Ascending aorta (tissue), 2 donors: ENCODE data around the gene CREB1. TPM values are rescaled to one million over a fixed set of nuclear protein-coding genes. Genes with fewer than 3 reads are reported as not detected.

Experiments used
- DNase-seq, 2 donors: peaks; one replicate each; pipeline ENCODE4 v3.0.0-alpha.2; 2019; ENCODE audit warnings: low spot score in 2 of 2
- H3K27ac ChIP-seq, 2 donors: fragments of 200-600 bp; sonication (generic); one replicate each; pipeline ENCODE4 v1.5.1; 2016 to 2017; ENCODE audit warnings: mild to moderate bottlenecking in 1 of 2
- H3K27me3 ChIP-seq: fragments of 200-600 bp; sonication (generic); one replicate; pipeline ENCODE4 v1.5.1; 2017
- H3K36me3 ChIP-seq, 2 donors: fragments of 200-600 bp; sonication (generic); one replicate each; pipeline ENCODE4 v1.5.1; 2016
- H3K4me1 ChIP-seq, 2 donors: fragments of 200-600 bp; sonication (generic); one replicate each; pipeline ENCODE4 v1.5.1; 2016 to 2017; ENCODE audit warnings: mild to moderate bottlenecking in 1 of 2
- H3K4me3 ChIP-seq, 2 donors: fragments of 200-600 bp; sonication (generic); one replicate each; pipeline ENCODE4 v1.5.1; 2016 to 2017; ENCODE audit warnings: mild to moderate bottlenecking in 1 of 2
- H3K9me3 ChIP-seq, 2 donors: fragments of 200-600 bp; sonication (generic); one replicate each; pipeline ENCODE4 v1.5.1; 2016
- CTCF ChIP-seq, 3 experiments: fragments of 200-600 bp in 2 of 3; fragments of 450-650 bp in 1 of 3; sonication (generic) in 2 of 3; IDR thresholded peaks; one replicate each; pipeline ENCODE4 v1.5.1; 2016 to 2019; ENCODE audit warnings: antibody characterized with exemption in 3 of 3, mild to moderate bottlenecking in 1 of 3, moderate library complexity in 1 of 3
- intact Hi-C: fragments of 100-400 bp; cut with DNase I; formaldehyde crosslinking; loops from one replicate; pipeline ENCODE4 v1.15.1; 2023
- total RNA-seq: library from RNA; depleted of rRNA; stranded (reverse); fragments of >200 nt; gene quantifications from one replicate; pipeline ENCODE4 v1.1.0, GENCODE V29; 2016

CREB1 gene
- total RNA-seq, 1 donor from 2014 or later = 12.8 TPM

DNA sequence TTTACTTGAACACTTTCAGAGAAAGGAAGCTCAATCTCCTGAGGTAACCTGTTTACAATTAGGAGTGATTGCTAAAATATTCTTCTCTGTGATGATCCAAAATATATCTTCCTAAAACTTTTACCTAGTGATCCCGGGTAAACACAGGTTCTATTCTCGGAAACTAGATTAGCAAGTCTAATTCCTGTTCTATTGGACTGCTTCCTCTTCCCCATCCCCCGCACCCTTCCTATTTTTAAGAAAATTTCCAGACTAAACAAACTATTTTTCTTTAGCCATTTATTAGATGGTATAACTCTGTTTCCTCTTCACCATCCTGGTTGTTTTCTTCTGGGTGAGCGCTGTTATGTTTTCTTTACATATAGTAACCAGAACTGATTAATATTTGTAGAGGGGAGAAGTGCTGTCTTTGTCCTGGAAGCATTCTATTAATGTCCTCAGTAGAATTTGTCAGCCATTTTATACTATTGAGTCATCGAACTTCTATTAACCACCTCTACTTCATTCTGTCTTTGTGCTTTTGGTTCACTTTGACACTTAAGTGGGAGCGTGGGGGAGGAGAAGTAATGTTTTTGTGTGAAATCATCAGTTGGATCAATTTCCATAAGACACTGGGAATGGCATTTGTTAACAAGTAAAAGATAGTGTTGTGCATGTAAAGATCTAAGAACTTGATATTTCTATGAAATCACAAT, 31.8 kb downstream of the CREB1 start:
- Histone ChIP-seq H3K9me3 (no peaks in the 10 kb centered on the region), H3K27me3 (no peaks in the 10 kb centered on the region), H3K36me3 (peaks cover 7 to 25% of the 10 kb centered on the region in 2 donors), H3K4me3 (no peak overlapping the region), H3K4me1 (no peaks in the 10 kb centered on the region), H3K27ac (no peak overlapping the region)
- intact Hi-C loops = no loop called here
- no peak for TF ChIP-seq CTCF (IDR thresholded peaks at IDR 0.05)
- no peak for DNase-seq

- Histone ChIP-seq H3K27me3 (no peaks in the 10 kb centered on the region), H3K4me1 (no peaks in the 10 kb centered on the region), H3K36me3 (peaks cover 7 to 23% of the 10 kb centered on the region in 2 donors), H3K9me3 (no peaks in the 10 kb centered on the region), H3K27ac (no peak overlapping the region), H3K4me3 (no peak overlapping the region)
- no peak for TF ChIP-seq CTCF (IDR thresholded peaks at IDR 0.05)
- intact Hi-C loops = no loop called here
- DNase-seq = no peak
Measured at GRCh38 chr2:207565736-207566500, 36.2 kb downstream of the CREB1 start.

GRCh38 chr2:207567671-207568070, 37.9 kb downstream of the CREB1 start:
- H3K9me3 ChIP-seq = no peaks in the 10 kb centered on the region
- no peaks in the 10 kb centered on the region for H3K4me1 ChIP-seq
- no peaks in the 10 kb centered on the region for H3K27me3 ChIP-seq
- no peak for TF ChIP-seq CTCF (IDR thresholded peaks at IDR 0.05)
- no peak overlapping the region for H3K27ac ChIP-seq
- no peak for DNase-seq
- no peak overlapping the region for H3K4me3 ChIP-seq
- intact Hi-C loops = no loop called here
- H3K36me3 ChIP-seq = peaks cover 17 to 29% of the 10 kb centered on the region in 2 donors

GRCh38 chr2:207571370-207571769, 41.6 kb downstream of the CREB1 start:
- TF ChIP-seq CTCF (IDR thresholded peaks at IDR 0.05) = no peak
- DNase-seq = no peak
- no peaks in the 10 kb centered on the region for H3K9me3 ChIP-seq
- H3K36me3 ChIP-seq = peaks cover 27 to 31% of the 10 kb centered on the region in 2 donors
- no peak overlapping the region for H3K4me3 ChIP-seq
- no peaks in the 10 kb centered on the region for H3K27me3 ChIP-seq
- intact Hi-C loops = no loop called here
- no peak overlapping the region for H3K27ac ChIP-seq
- no peaks in the 10 kb centered on the region for H3K4me1 ChIP-seq

DNA sequence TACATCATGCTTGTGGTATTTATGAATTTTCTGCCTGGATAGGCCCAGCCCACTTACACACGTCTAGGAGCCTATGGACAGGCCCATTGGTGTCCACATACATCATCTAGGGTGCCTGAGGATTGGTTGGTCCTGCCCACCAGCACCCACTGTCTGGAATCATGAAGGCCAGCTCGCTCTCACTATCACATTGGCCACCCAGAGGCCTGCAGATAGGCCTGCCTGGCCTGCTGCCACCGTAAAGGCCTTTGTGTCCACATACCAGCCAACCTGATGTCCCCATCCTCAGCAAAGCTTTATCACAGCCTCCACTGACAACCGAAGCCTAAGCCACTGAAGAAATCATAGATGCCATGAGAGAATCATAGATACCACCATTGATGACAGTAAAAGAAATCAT, 55.2 kb downstream of the CREB1 start:
- no peaks in the 10 kb centered on the region for H3K9me3 ChIP-seq
- no peak overlapping the region for H3K27ac ChIP-seq
- H3K4me1 ChIP-seq = peaks cover 0 to 2% of the 10 kb centered on the region in 2 donors
- intact Hi-C loops = no loop called here
- no peak for TF ChIP-seq CTCF (IDR thresholded peaks at IDR 0.05)
- H3K36me3 ChIP-seq = peaks cover 6 to 49% of the 10 kb centered on the region in 2 donors
- no peaks in the 10 kb centered on the region for H3K27me3 ChIP-seq
- DNase-seq = no peak
- H3K4me3 ChIP-seq = no peak overlapping the region
